ENCODE data around the gene SEMA3F. TPM values are rescaled to one million over a fixed set of nuclear protein-coding genes. Genes with fewer than 3 reads are reported as not detected.

The SEMA3F gene
- total RNA-seq, 1 donor from 2014 or later, result 0.21 TPM

DNA sequence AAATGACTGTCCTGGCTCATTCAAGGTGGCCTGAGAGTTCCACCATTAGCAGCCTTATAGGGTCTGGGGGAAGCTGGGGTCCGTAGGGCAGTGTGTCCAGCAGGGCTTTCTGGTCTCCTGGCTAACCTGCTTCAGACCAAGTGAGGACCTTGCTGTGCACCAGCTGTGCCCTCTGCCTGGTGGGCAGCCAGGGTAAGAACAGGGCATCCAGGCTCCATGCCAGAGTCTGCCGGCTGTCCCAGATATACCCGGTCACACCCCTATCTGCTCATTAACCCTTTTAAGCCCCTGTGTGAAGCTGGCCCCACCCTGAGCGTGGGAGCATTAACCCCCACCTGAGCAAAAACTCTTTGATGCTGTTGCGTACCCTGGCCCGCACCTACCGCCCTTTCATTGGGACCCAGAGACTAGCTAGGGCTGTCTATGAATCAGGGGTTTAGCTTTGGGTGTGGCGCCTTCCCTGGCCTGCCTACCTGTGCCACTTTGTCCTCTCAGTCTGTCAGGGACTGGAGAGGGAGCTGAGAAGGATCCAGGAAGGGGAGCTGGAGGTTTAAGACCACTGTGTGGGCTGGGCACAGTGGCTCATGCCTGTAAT lies 17.6 kb downstream of the SEMA3F start:
- Mint-ChIP-seq H3K27me3 (ENCODE audit: insufficient read depth) (peaks cover 4% of the 10 kb centered on the region), H3K9me3 (no peaks in the 10 kb centered on the region), H3K4me1 (ENCODE audit: low read depth) (no peaks in the 10 kb centered on the region), H3K36me3 (ENCODE audit: low read depth) (no peaks in the 10 kb centered on the region), H3K27ac (no peak overlapping the region), H3K4me3 (no peak overlapping the region)
- intact Hi-C loops (cut with micrococcal nuclease), result no loop called here
- no peak for DNase-seq (ENCODE audit: low spot score)

- Mint-ChIP-seq H3K36me3 (ENCODE audit: low read depth) (no peaks in the 10 kb centered on the region), H3K27ac (no peak overlapping the region), H3K27me3 (ENCODE audit: insufficient read depth) (peaks cover 4% of the 10 kb centered on the region), H3K4me1 (ENCODE audit: low read depth) (no peaks in the 10 kb centered on the region), H3K4me3 (no peak overlapping the region), H3K9me3 (no peaks in the 10 kb centered on the region)
- intact Hi-C loops (cut with micrococcal nuclease), result no loop called here
- DNase-seq (ENCODE audit: low spot score), result no peak
These were observed 18.8 kb downstream of the SEMA3F start for GRCh38 chr3:50173685-50174516.

DNA sequence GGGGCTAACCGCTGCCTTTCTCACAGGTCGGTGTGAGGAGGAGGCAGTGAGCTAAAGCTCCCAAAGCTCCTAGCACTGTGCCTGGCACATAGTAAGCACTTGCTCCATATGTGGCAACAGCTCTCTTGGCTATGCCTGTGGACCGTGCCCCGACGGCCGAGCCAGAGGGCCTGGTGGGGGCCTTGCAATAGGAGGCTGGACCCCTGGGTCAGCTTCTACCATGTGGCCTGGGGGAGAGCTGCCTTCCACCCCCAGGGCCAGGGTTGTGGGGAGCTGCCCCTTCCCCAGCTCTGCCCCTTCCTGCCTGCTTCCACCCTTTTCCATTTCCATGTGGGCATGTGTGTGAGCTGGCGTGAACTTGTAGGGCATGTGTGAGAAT lies 19.4 kb downstream of the SEMA3F start:
- no peaks in the 10 kb centered on the region for H3K4me1 Mint-ChIP-seq (ENCODE audit: low read depth)
- H3K36me3 Mint-ChIP-seq (ENCODE audit: low read depth), result no peaks in the 10 kb centered on the region
- H3K27ac Mint-ChIP-seq, result no peak overlapping the region
- intact Hi-C loops (cut with micrococcal nuclease), result no loop called here
- DNase-seq (ENCODE audit: low spot score), result no peak
- H3K9me3 Mint-ChIP-seq, result no peaks in the 10 kb centered on the region
- H3K27me3 Mint-ChIP-seq (ENCODE audit: insufficient read depth), result peaks cover 4% of the 10 kb centered on the region
- H3K4me3 Mint-ChIP-seq, result no peak overlapping the region

- Mint-ChIP-seq H3K36me3 (ENCODE audit: low read depth) (no peaks in the 10 kb centered on the region), H3K27me3 (ENCODE audit: insufficient read depth) (peaks cover 2% of the 10 kb centered on the region), H3K27ac (no peak overlapping the region), H3K4me3 (no peak overlapping the region), H3K9me3 (no peaks in the 10 kb centered on the region), H3K4me1 (ENCODE audit: low read depth) (no peaks in the 10 kb centered on the region)
- intact Hi-C loops (cut with micrococcal nuclease), result no loop called here
- no peak for DNase-seq (ENCODE audit: low spot score)
These were observed 19.9 kb downstream of the SEMA3F start for GRCh38 chr3:50174947-50175524.

DNA sequence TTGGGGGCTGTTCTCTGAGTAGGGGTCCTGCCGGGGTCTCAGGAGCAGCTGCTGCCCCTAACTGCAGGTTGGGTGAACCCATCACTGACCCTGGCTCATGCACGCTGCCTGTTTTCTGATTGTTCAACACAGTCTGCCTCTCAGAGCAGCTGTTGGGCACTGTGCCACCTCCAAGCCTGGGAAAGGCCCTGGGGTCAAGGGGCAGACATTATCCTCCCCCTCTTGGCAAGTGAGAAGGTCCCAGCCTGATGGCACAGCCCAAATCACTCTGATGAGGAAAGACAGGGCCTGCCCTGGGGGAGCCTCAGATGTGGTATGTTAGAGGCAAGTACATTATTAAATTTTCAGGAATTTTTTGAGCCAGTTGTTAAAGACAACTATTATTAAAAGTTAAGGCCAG lies 22.2 kb downstream of the SEMA3F start:
- DNase-seq (ENCODE audit: low spot score), result no peak
- H3K27ac Mint-ChIP-seq, result no peak overlapping the region
- intact Hi-C loops (cut with micrococcal nuclease), result no loop called here
- no peak overlapping the region for H3K4me3 Mint-ChIP-seq
- no peaks in the 10 kb centered on the region for H3K4me1 Mint-ChIP-seq (ENCODE audit: low read depth)
- H3K9me3 Mint-ChIP-seq, result no peaks in the 10 kb centered on the region
- no peaks in the 10 kb centered on the region for H3K27me3 Mint-ChIP-seq (ENCODE audit: insufficient read depth)
- H3K36me3 Mint-ChIP-seq (ENCODE audit: low read depth), result no peaks in the 10 kb centered on the region

- no peaks in the 10 kb centered on the region for H3K9me3 Mint-ChIP-seq
- no peaks in the 10 kb centered on the region for H3K27me3 Mint-ChIP-seq (ENCODE audit: insufficient read depth)
These were observed 24.6 kb downstream of the SEMA3F start for GRCh38 chr3:50179710-50180109.

DNA sequence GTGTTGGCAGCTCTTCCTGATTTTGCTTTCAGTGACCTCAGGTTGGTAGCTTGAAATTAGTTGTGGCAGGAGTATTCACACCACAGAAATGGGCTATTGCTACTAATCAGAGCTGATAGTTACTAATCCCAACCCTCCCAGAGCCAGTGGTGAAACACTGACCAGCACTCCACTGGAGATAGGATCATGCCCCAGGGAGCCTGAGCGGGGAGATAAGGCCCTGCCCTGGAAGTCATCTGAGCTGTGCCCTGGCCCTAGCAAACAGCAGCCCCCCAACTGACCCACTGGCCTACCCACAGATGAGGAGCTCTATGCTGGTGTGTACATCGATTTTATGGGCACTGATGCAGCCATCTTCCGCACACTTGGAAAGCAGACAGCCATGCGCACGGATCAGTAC lies 26.9 kb downstream of the SEMA3F start:
- Mint-ChIP-seq H3K27me3 (ENCODE audit: insufficient read depth) (no peaks in the 10 kb centered on the region), H3K9me3 (no peaks in the 10 kb centered on the region), H3K27ac (no peak overlapping the region), H3K36me3 (ENCODE audit: low read depth) (no peaks in the 10 kb centered on the region), H3K4me3 (no peak overlapping the region), H3K4me1 (ENCODE audit: low read depth) (no peaks in the 10 kb centered on the region)
- intact Hi-C loops (cut with micrococcal nuclease), result no loop called here
- DNase-seq (ENCODE audit: low spot score), result no peak

More at GRCh38 chr3:50179710-50180109, 24.6 kb downstream of the SEMA3F start:
- DNase-seq (ENCODE audit: low spot score), result no peak
- Mint-ChIP-seq H3K36me3 (ENCODE audit: low read depth) (no peaks in the 10 kb centered on the region), H3K4me1 (ENCODE audit: low read depth) (no peaks in the 10 kb centered on the region), H3K27ac (no peak overlapping the region), H3K4me3 (no peak overlapping the region)
- intact Hi-C loops (cut with micrococcal nuclease), result no loop called here

- H3K4me1 Mint-ChIP-seq (ENCODE audit: low read depth), result no peaks in the 10 kb centered on the region
- no peaks in the 10 kb centered on the region for H3K36me3 Mint-ChIP-seq (ENCODE audit: low read depth)
- H3K27ac Mint-ChIP-seq, result no peak overlapping the region
- no peak for DNase-seq (ENCODE audit: low spot score)
- H3K4me3 Mint-ChIP-seq, result no peak overlapping the region
- intact Hi-C loops (cut with micrococcal nuclease), result no loop called here
- no peaks in the 10 kb centered on the region for H3K27me3 Mint-ChIP-seq (ENCODE audit: insufficient read depth)
- no peaks in the 10 kb centered on the region for H3K9me3 Mint-ChIP-seq
These were observed 27.5 kb downstream of the SEMA3F start for GRCh38 chr3:50182533-50183099.

DNA sequence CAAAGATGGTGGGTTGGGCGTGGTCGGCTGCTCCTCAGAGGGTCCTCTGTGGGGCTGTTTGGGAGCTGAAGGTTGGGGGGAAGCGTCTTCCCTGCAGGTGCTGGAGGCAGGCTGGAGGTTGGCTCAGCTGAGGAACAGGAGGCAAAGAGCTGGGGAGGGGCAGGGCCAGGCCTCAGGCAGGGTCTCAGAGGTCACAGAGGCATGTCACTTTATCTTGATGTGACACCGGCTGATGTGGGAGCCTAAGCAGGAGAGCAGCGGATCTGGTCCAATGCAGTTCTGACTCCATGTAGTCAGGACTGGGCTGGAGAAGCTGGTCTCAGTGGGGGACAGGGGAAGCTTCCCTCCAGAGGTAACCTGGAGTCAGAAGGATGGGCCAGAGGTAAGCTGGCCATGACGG lies 28.6 kb downstream of the SEMA3F start:
- intact Hi-C loops (cut with micrococcal nuclease), result no loop called here
- no peak overlapping the region for H3K27ac Mint-ChIP-seq
- H3K36me3 Mint-ChIP-seq (ENCODE audit: low read depth), result no peaks in the 10 kb centered on the region
- H3K4me1 Mint-ChIP-seq (ENCODE audit: low read depth), result no peaks in the 10 kb centered on the region
- no peaks in the 10 kb centered on the region for H3K27me3 Mint-ChIP-seq (ENCODE audit: insufficient read depth)
- DNase-seq (ENCODE audit: low spot score), result no peak
- H3K4me3 Mint-ChIP-seq, result no peak overlapping the region
- no peaks in the 10 kb centered on the region for H3K9me3 Mint-ChIP-seq

DNA sequence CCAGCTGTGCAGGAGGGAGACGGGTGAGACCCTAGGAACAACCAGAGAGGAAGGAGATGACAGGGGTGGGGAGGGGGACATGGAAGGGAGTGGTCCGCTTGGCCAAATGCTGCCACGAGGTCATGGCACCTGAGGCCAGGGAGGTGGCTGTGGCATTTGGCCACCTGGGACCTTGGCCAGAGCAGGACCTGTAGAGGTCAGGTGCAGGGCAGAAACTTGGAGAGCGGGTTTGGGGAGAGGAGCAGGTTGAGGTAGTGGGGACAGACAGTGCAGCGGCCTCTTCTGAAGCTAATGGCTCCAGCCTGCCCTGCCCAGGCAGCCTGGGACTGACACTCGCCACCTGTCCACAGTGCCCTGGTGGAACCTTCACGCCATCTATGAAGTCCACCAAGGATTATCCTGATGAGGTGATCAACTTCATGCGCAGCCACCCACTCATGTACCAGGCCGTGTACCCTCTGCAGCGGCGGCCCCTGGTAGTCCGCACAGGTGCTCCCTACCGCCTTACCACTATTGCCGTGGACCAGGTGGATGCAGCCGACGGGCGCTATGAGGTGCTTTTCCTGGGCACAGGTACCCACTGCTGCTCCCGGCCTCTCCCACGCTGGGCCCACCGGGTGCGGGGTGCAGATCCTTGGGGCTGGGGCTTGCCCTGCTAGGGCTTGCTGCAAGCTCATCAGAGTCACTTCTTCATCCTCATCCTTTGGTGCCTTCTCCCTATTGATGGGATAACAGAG lies 29.3 kb downstream of the SEMA3F start:
- no peaks in the 10 kb centered on the region for H3K36me3 Mint-ChIP-seq (ENCODE audit: low read depth)
- H3K9me3 Mint-ChIP-seq, result no peaks in the 10 kb centered on the region
- no peak overlapping the region for H3K27ac Mint-ChIP-seq
- DNase-seq (ENCODE audit: low spot score), result no peak
- no peak overlapping the region for H3K4me3 Mint-ChIP-seq
- H3K27me3 Mint-ChIP-seq (ENCODE audit: insufficient read depth), result no peaks in the 10 kb centered on the region
- no peaks in the 10 kb centered on the region for H3K4me1 Mint-ChIP-seq (ENCODE audit: low read depth)
- intact Hi-C loops (cut with micrococcal nuclease), result no loop called here

DNA sequence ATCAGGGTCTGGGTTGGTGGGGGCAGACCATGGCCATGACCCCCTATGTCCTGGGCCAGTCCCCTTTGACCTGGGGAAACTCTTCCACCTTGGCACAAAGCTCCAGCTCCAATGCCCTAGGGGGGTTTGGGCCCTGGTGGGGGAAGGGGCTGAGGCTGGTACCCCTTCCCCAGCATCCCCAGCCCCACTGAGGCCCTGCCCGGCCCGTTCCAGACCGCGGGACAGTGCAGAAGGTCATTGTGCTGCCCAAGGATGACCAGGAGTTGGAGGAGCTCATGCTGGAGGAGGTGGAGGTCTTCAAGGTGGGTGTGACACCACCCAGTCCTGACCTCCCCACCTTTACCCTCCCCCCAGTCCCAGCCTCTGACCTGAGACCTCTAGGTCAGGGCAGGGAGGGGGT lies 30.1 kb downstream of the SEMA3F start:
- no peaks in the 10 kb centered on the region for H3K36me3 Mint-ChIP-seq (ENCODE audit: low read depth)
- H3K27ac Mint-ChIP-seq, result no peak overlapping the region
- no peak overlapping the region for H3K4me3 Mint-ChIP-seq
- DNase-seq (ENCODE audit: low spot score), result no peak
- H3K9me3 Mint-ChIP-seq, result no peaks in the 10 kb centered on the region
- H3K4me1 Mint-ChIP-seq (ENCODE audit: low read depth), result no peaks in the 10 kb centered on the region
- no peaks in the 10 kb centered on the region for H3K27me3 Mint-ChIP-seq (ENCODE audit: insufficient read depth)
- intact Hi-C loops (cut with micrococcal nuclease), result no loop called here

DNA sequence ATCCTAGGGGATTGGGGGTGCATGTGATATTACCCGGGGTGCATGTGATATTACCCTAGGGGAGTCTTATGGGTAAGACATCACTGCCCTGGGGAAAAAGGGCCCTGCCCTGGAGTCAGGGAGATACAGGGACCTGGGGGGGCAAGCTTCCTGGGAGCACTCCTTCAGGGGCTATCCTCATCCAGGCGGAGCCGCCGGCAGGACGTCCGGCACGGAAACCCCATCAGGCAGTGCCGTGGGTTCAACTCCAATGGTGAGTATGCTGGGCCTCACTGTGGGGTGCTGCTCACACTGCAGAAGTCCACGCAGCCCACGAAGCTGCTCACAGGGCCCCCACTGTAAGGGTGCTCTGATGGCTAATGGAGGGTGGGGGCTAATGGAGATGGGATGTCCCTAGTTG lies 31.0 kb downstream of the SEMA3F start:
- DNase-seq (ENCODE audit: low spot score), result no peak
- no peak overlapping the region for H3K4me3 Mint-ChIP-seq
- no peaks in the 10 kb centered on the region for H3K27me3 Mint-ChIP-seq (ENCODE audit: insufficient read depth)
- no peak overlapping the region for H3K27ac Mint-ChIP-seq
- no peaks in the 10 kb centered on the region for H3K9me3 Mint-ChIP-seq
- no peaks in the 10 kb centered on the region for H3K36me3 Mint-ChIP-seq (ENCODE audit: low read depth)
- H3K4me1 Mint-ChIP-seq (ENCODE audit: low read depth), result no peaks in the 10 kb centered on the region
- intact Hi-C loops (cut with micrococcal nuclease), result no loop called here

- intact Hi-C loops (cut with micrococcal nuclease), result no loop called here
- no peaks in the 10 kb centered on the region for H3K36me3 Mint-ChIP-seq (ENCODE audit: low read depth)
- no peak overlapping the region for H3K4me3 Mint-ChIP-seq
- no peaks in the 10 kb centered on the region for H3K9me3 Mint-ChIP-seq
- H3K27me3 Mint-ChIP-seq (ENCODE audit: insufficient read depth), result peaks cover 2% of the 10 kb centered on the region
- no peaks in the 10 kb centered on the region for H3K4me1 Mint-ChIP-seq (ENCODE audit: low read depth)
- H3K27ac Mint-ChIP-seq, result no peak overlapping the region
- DNase-seq (ENCODE audit: low spot score), result no peak
These were observed 32.6 kb downstream of the SEMA3F start for GRCh38 chr3:50187750-50188149.

All from activated T-helper 1 cell treated with anti-CD3 and anti-CD28 coated beads, Interleukin-12 subunit alpha, Interleukin-12 subunit beta, Interleukin-2, Interleukin-4 antibody, amounts not matched to agents 30 ng/mL and 10 ng/mL and 1 ng/mL, durations not matched to agents 14 hours and 24 hours and 36 hours (primary cell).